ENCODE results near the gene TNFSF12. TPM values are rescaled to one million over a fixed set of nuclear protein-coding genes. Genes with fewer than 3 reads are reported as not detected.
A peak's percentile ranks its signal among the peaks of the same experiment; 100 is the strongest.

TNFSF12 gene
- total RNA-seq, 1 experiment from 2014 or later: 8.1 TPM

GRCh38 chr17:7582396-7583252, 33.8 kb downstream of the TNFSF12 start:
- TF ChIP-seq E2F4 (CRISPR knock-in tag; IDR thresholded peaks at IDR 0.05; ENCODE audit: borderline replicate concordance, low read depth) (peak; percentile 44; the same call in 1 of the 2 replicates), SP1 (CRISPR knock-in tag; conservative IDR thresholded peaks at IDR 0.05) (peak; percentile 5; the same call in 1 of the 2 replicates), ZNF671 (CRISPR knock-in tag; IDR thresholded peaks at IDR 0.05) (no peak), JUN (CRISPR knock-in tag; IDR thresholded peaks at IDR 0.05) (peak; percentile 53; the same call in 1 of the 2 replicates), PRDM15 (CRISPR knock-in tag; IDR thresholded peaks at IDR 0.05) (0 out of 2 replicates have a peak, but pooled peaks have one; percentile 3), ZNF396 (CRISPR knock-in tag; IDR thresholded peaks at IDR 0.05; ENCODE audit: borderline replicate concordance) (no peak)
- TF ChIP-seq, protein P1, sequence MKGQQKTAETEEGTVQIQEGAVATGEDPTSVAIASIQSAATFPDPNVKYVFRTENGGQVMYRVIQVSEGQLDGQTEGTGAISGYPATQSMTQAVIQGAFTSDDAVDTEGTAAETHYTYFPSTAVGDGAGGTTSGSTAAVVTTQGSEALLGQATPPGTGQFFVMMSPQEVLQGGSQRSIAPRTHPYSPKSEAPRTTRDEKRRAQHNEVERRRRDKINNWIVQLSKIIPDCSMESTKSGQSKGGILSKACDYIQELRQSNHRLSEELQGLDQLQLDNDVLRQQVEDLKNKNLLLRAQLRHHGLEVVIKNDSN (CRISPR knock-in tag; IDR thresholded peaks at IDR 0.05): peak; percentile 41; the same call in 1 of the 2 replicates
- TF ChIP-seq, protein P2, sequence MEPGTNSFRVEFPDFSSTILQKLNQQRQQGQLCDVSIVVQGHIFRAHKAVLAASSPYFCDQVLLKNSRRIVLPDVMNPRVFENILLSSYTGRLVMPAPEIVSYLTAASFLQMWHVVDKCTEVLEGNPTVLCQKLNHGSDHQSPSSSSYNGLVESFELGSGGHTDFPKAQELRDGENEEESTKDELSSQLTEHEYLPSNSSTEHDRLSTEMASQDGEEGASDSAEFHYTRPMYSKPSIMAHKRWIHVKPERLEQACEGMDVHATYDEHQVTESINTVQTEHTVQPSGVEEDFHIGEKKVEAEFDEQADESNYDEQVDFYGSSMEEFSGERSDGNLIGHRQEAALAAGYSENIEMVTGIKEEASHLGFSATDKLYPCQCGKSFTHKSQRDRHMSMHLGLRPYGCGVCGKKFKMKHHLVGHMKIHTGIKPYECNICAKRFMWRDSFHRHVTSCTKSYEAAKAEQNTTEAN (CRISPR knock-in tag; IDR thresholded peaks at IDR 0.05): 0 out of 2 replicates have a peak, but pooled peaks have one; percentile 49
- TF ChIP-seq, protein P3, sequence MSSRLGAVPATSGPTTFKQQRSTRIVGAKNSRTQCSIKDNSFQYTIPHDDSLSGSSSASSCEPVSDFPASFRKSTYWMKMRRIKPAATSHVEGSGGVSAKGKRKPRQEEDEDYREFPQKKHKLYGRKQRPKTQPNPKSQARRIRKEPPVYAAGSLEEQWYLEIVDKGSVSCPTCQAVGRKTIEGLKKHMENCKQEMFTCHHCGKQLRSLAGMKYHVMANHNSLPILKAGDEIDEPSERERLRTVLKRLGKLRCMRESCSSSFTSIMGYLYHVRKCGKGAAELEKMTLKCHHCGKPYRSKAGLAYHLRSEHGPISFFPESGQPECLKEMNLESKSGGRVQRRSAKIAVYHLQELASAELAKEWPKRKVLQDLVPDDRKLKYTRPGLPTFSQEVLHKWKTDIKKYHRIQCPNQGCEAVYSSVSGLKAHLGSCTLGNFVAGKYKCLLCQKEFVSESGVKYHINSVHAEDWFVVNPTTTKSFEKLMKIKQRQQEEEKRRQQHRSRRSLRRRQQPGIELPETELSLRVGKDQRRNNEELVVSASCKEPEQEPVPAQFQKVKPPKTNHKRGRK (CRISPR knock-in tag; IDR thresholded peaks at IDR 0.05; ENCODE audit: borderline replicate concordance): no peak
- TF ChIP-seq, protein P4, sequence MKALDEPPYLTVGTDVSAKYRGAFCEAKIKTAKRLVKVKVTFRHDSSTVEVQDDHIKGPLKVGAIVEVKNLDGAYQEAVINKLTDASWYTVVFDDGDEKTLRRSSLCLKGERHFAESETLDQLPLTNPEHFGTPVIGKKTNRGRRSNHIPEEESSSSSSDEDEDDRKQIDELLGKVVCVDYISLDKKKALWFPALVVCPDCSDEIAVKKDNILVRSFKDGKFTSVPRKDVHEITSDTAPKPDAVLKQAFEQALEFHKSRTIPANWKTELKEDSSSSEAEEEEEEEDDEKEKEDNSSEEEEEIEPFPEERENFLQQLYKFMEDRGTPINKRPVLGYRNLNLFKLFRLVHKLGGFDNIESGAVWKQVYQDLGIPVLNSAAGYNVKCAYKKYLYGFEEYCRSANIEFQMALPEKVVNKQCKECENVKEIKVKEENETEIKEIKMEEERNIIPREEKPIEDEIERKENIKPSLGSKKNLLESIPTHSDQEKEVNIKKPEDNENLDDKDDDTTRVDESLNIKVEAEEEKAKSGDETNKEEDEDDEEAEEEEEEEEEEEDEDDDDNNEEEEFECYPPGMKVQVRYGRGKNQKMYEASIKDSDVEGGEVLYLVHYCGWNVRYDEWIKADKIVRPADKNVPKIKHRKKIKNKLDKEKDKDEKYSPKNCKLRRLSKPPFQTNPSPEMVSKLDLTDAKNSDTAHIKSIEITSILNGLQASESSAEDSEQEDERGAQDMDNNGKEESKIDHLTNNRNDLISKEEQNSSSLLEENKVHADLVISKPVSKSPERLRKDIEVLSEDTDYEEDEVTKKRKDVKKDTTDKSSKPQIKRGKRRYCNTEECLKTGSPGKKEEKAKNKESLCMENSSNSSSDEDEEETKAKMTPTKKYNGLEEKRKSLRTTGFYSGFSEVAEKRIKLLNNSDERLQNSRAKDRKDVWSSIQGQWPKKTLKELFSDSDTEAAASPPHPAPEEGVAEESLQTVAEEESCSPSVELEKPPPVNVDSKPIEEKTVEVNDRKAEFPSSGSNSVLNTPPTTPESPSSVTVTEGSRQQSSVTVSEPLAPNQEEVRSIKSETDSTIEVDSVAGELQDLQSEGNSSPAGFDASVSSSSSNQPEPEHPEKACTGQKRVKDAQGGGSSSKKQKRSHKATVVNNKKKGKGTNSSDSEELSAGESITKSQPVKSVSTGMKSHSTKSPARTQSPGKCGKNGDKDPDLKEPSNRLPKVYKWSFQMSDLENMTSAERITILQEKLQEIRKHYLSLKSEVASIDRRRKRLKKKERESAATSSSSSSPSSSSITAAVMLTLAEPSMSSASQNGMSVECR (CRISPR knock-in tag; IDR thresholded peaks at IDR 0.05; ENCODE audit: borderline replicate concordance): peak; percentile 37; the same call in 1 of the 2 replicates
- TF ChIP-seq, protein P5, sequence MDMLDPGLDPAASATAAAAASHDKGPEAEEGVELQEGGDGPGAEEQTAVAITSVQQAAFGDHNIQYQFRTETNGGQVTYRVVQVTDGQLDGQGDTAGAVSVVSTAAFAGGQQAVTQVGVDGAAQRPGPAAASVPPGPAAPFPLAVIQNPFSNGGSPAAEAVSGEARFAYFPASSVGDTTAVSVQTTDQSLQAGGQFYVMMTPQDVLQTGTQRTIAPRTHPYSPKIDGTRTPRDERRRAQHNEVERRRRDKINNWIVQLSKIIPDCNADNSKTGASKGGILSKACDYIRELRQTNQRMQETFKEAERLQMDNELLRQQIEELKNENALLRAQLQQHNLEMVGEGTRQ (CRISPR knock-in tag; IDR thresholded peaks at IDR 0.05): peak; percentile 17; the same call in 1 of the 2 replicates
- Mint-ChIP-seq H3K4me1 (peaks cover 50% of the 10 kb centered on the region), H3K27me3 (ENCODE audit: low read depth) (no peaks in the 10 kb centered on the region), H3K36me3 (peaks cover 25% of the 10 kb centered on the region), H3K4me3 (peak overlapping the region; percentile 97), H3K27ac (peak overlapping the region; percentile 75), H3K9me3 (no peaks in the 10 kb centered on the region)
- ChIA-PET CTCF (interaction anchor here (1.4 to 1.8 kb wide), 3 partner anchors 32 to 105 kb away, joined by 5 to 10 read pairs (median 5); partner anchors contain the start of genes FXR2, TP53 and WRAP53), POLR2A (interaction anchor here (0.6 to 2.8 kb wide), 7 partner anchors 10 to 274 kb away, joined by 3 to 26 read pairs (median 9); partner anchors contain the start of genes FXR2, SAT2, TP53 and WRAP53)
- DNase-seq (ENCODE audit: low spot score) (peak; percentile 41), ATAC-seq (no peak)

Measured in WTC11 (cell line).